Hepatocyte (in vitro differentiated cells): ENCODE data around the gene ADD1. TPM values are rescaled to one million over a fixed set of nuclear protein-coding genes. Genes with fewer than 3 reads are reported as not detected.
"Not testable (repeated sequence)": the region's sequence is repeated elsewhere in the genome, so short reads cannot be mapped to it uniquely, and the experiment has no call there.

ENCODE experiments used
- DNase-seq: peaks from one replicate; pipeline ENCODE4 v3.0.0-alpha.2; 2016; ENCODE audit warnings: low spot score
- H2AFZ ChIP-seq: fragments of 200-600 bp; sonication (generic); 2 replicates; pipeline ENCODE4 v1.6.0; 2016; ENCODE audit warnings: antibody characterized with exemption, mild to moderate bottlenecking
- H3K27ac ChIP-seq: fragments of 200-600 bp; sonication (generic); 2 replicates; pipeline ENCODE4 v1.5.1; 2016; ENCODE audit warnings: mild to moderate bottlenecking
- H3K27me3 ChIP-seq: fragments of 200-600 bp; sonication (generic); 2 replicates; pipeline ENCODE4 v1.6.1; 2016
- H3K36me3 ChIP-seq: fragments of 200-600 bp; sonication (generic); replicated peaks from 2 replicates; pipeline ENCODE4 v1.5.1; 2016; ENCODE audit warnings: low read depth; ENCODE audit not compliant: insufficient read depth
- H3K4me1 ChIP-seq: fragments of 200-600 bp; sonication (generic); 2 replicates; pipeline ENCODE4 v1.5.1; 2016; ENCODE audit warnings: mild to moderate bottlenecking, moderate library complexity; ENCODE audit not compliant: insufficient read depth
- H3K4me2 ChIP-seq: fragments of 200-600 bp; sonication (generic); 2 replicates; pipeline ENCODE4 v1.6.0; 2016
- H3K4me3 ChIP-seq: fragments of 200-600 bp; sonication (generic); 2 replicates; pipeline ENCODE4 v1.5.1; 2016; ENCODE audit warnings: mild to moderate bottlenecking
- H3K79me2 ChIP-seq: fragments of 200-600 bp; sonication (generic); 2 replicates; pipeline ENCODE4 v1.6.0; 2017; ENCODE audit warnings: mild to moderate bottlenecking
- H3K9me2 ChIP-seq: fragments of 200-600 bp; sonication (generic); replicated peaks from 2 replicates; pipeline ENCODE4 v1.6.0; 2017; ENCODE audit warnings: mild to moderate bottlenecking; ENCODE audit not compliant: insufficient read depth
- H3K9me3 ChIP-seq: fragments of 200-600 bp; sonication (generic); 2 replicates; pipeline ENCODE4 v1.5.1; 2016; ENCODE audit warnings: low read depth, mild to moderate bottlenecking
- H4K20me1 ChIP-seq: fragments of 200-600 bp; sonication (generic); 2 replicates; pipeline ENCODE4 v1.6.0; 2016; ENCODE audit warnings: mild to moderate bottlenecking; ENCODE audit not compliant: insufficient read depth, poor library complexity, severe bottlenecking
- EZH2 ChIP-seq: fragments of 200-600 bp; sonication (generic); IDR thresholded peaks from 2 replicates; pipeline ENCODE4 v1.6.1; 2016; ENCODE audit warnings: antibody characterized with exemption, mild to moderate bottlenecking, borderline replicate concordance
- EZH2phosphoT487 ChIP-seq: fragments of 200-600 bp; sonication (generic); IDR thresholded peaks from one replicate; pipeline ENCODE4 v1.6.1; 2018; ENCODE audit warnings: antibody characterized with exemption, mild to moderate bottlenecking, low read depth, moderate library complexity; ENCODE audit not compliant: unreplicated experiment, severe bottlenecking
- WGBS: methylation state at CpG from one replicate; pipeline ENCODE4 v1.1.6; 2016; ENCODE audit warnings: low lambda C conversion rate; ENCODE audit errors: missing lambda C conversion rate; 5-methylcytosine and 5-hydroxymethylcytosine counted together
- polyA plus RNA-seq: library from polyadenylated mRNA; unstranded; fragments of >200 nt; fragmentation: Nextera tagmentation; extraction: Ambion mirVana; gene quantifications from 2 replicates; pipeline ENCODE4 v1.2.1, GENCODE V29; 2016
- total RNA-seq: library from RNA; depleted of rRNA; stranded (reverse); fragments of >200 nt; gene quantifications from 2 replicates; pipeline ENCODE4 v1.2.3, GENCODE V29; 2014
- TF ChIP-seq, protein P1 (sequence below): fragments of 200-600 bp; sonication (generic); IDR thresholded peaks from 2 replicates; pipeline ENCODE4 v1.5.1; 2016; ENCODE audit warnings: antibody characterized with exemption, mild to moderate bottlenecking; ENCODE audit not compliant: poor library complexity

ADD1 gene
- total and polyA plus RNA-seq, 2 experiments from 2014 or later: 179 to 208 TPM

DNA sequence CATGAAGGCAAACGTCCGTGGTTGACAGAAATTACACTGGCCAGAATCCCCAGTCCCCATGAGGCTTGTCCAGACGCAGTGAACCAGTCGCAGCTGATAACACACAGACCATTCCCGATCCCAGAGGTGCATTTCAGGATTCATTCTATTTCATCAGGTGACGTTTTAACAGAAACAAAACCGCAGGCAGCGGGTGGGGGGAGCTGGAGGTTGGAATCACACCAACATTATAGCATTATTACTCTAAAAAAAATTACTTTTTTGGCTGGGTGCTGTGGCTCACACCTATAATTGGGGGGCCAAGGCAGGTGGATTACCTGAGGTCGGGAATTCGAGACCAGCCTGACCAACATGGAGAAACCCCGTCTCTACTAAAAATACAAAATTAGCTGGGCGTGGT is 94.3 kb downstream of the ADD1 start:
- no peaks in the 10 kb centered on the region for H3K27me3 ChIP-seq
- peaks cover 28% of the 10 kb centered on the region for H3K79me2 ChIP-seq
- H2AFZ ChIP-seq: no peak overlapping the region
- no peaks in the 10 kb centered on the region for H4K20me1 ChIP-seq
- no peaks in the 10 kb centered on the region for H3K36me3 ChIP-seq
- H3K4me2 ChIP-seq: no peak overlapping the region
- no peaks in the 10 kb centered on the region for H3K9me2 ChIP-seq
- no peak for DNase-seq
- H3K9me3 ChIP-seq: no peaks in the 10 kb centered on the region
- 87% methylated on average over 12 of the region's 12 CpGs for WGBS
- TF ChIP-seq EZH2phosphoT487 (no peak), EZH2 (no peak)
- TF ChIP-seq, protein P1, sequence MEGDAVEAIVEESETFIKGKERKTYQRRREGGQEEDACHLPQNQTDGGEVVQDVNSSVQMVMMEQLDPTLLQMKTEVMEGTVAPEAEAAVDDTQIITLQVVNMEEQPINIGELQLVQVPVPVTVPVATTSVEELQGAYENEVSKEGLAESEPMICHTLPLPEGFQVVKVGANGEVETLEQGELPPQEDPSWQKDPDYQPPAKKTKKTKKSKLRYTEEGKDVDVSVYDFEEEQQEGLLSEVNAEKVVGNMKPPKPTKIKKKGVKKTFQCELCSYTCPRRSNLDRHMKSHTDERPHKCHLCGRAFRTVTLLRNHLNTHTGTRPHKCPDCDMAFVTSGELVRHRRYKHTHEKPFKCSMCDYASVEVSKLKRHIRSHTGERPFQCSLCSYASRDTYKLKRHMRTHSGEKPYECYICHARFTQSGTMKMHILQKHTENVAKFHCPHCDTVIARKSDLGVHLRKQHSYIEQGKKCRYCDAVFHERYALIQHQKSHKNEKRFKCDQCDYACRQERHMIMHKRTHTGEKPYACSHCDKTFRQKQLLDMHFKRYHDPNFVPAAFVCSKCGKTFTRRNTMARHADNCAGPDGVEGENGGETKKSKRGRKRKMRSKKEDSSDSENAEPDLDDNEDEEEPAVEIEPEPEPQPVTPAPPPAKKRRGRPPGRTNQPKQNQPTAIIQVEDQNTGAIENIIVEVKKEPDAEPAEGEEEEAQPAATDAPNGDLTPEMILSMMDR: no peak
- H3K4me1 ChIP-seq: peaks cover 25% of the 10 kb centered on the region
- H3K27ac ChIP-seq: no peak overlapping the region
- no peak overlapping the region for H3K4me3 ChIP-seq

GRCh38 chr4:2938411-2938810 is 94.8 kb downstream of the ADD1 start:
- H4K20me1 ChIP-seq, H3K36me3 ChIP-seq, H3K9me2 ChIP-seq, H3K4me2 ChIP-seq, DNase-seq, H3K9me3 ChIP-seq, H2AFZ ChIP-seq, H3K4me3 ChIP-seq, H3K27me3 ChIP-seq, H3K27ac ChIP-seq: not testable (repeated sequence)
- WGBS: 96% methylated on average over 10 of the region's 10 CpGs
- Histone ChIP-seq H3K79me2 (peaks cover 23% of the 10 kb centered on the region), H3K4me1 (peaks cover 24% of the 10 kb centered on the region)

DNA sequence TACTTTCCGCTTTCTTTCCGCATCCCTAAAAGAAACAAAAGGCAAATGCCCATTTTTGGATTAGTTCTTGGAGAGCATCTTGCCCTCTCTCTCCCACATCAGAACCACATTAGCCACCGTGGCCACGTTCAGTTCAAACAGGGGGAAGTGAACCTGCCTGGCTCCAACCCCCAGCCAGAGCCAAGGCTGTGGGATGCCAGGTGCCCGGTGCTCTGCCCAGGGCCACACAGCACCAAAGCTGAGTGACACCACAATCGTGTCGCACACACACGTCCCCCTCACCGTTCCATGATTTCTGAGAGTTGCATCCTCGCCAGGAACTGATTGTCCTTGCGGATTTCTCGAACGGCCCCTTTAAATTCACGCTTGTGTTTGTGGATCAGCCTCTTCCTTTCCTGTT is 95.3 kb downstream of the ADD1 start:
- Histone ChIP-seq H3K4me3 (no peak overlapping the region), H3K27me3 (no peaks in the 10 kb centered on the region), H3K27ac (no peak overlapping the region), H3K9me3 (no peaks in the 10 kb centered on the region), H2AFZ (no peak overlapping the region), H3K4me2 (no peak overlapping the region), H3K79me2 (peaks cover 18% of the 10 kb centered on the region), H3K4me1 (peaks cover 19% of the 10 kb centered on the region), H3K36me3 (no peaks in the 10 kb centered on the region), H3K9me2 (no peaks in the 10 kb centered on the region), H4K20me1 (no peaks in the 10 kb centered on the region)
- TF ChIP-seq EZH2phosphoT487: no peak
- no peak for TF ChIP-seq EZH2
- TF ChIP-seq, protein P1: no peak
- WGBS: 97% methylated on average over 14 of the region's 14 CpGs
- DNase-seq: no peak

DNA sequence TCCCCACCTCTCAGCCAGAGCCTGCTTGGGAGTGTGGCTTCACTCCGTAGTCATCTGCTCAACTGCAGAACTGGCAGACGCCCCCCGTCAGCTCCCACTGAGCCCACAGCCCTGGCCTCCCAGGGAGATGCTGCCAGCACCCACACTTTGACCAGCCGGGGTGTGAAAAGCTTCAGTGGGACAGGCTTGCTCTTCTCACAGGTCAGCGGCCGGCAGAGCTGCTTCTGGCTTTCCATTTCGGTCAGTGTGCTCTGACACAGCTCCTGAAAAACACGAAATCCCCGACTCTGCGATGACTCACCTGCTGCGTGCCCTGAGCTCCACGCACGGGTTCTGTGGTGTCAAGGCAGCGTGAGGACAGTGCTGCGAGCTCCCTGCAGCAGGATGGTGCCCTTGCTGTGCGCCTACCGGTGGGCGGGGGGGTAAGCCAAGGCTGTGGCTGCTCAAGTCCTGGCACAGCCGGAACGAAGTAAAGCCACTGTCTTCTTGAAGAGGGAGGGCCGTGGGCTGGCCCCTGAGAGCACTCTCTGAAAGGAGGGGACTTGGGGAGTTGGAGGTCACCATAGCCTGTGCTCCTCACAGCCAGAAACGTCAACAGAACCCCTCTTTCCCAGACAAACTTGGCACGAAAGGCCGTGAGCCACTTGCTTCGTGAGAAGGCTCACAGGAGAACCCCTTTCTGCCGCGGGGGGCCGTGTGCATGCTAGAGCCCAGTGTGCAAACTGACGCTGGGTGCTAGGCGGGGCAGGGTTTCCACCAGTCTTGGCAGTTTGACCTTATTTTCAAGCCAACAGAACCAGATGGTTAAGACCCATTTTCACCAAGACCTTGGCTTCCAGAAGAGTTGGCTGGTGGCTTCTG is 96.0 kb downstream of the ADD1 start:
- TF ChIP-seq EZH2 (no peak), EZH2phosphoT487 (no peak)
- TF ChIP-seq, protein P1: no peak
- no peak overlapping the region for H3K27ac ChIP-seq
- no peak for DNase-seq
- H2AFZ ChIP-seq: no peak overlapping the region
- peaks cover 18% of the 10 kb centered on the region for H3K4me1 ChIP-seq
- H3K4me3 ChIP-seq: no peak overlapping the region
- no peak overlapping the region for H3K4me2 ChIP-seq
- H4K20me1 ChIP-seq: no peaks in the 10 kb centered on the region
- no peaks in the 10 kb centered on the region for H3K9me2 ChIP-seq
- peaks cover 15% of the 10 kb centered on the region for H3K79me2 ChIP-seq
- WGBS: 96% methylated on average over 30 of the region's 30 CpGs
- H3K36me3 ChIP-seq: no peaks in the 10 kb centered on the region
- no peaks in the 10 kb centered on the region for H3K27me3 ChIP-seq
- H3K9me3 ChIP-seq: no peaks in the 10 kb centered on the region
